Gastroesophageal sphincter (tissue), 4 donors: Measurements from ENCODE around the gene BMAL1. TPM values are rescaled to one million over a fixed set of nuclear protein-coding genes. Genes with fewer than 3 reads are reported as not detected.

Experiments
- ATAC-seq: fragments of 150-250 bp; one replicate; pipeline ENCODE4 v1.9.1; 2016; ENCODE audit warnings: mild to moderate bottlenecking, moderate library complexity
- H3K27ac ChIP-seq, 4 donors: fragments of 200-600 bp; sonication (generic) in 3 of 4; 1 replicate in 3 of 4; 2 replicates in 1 of 4; pipeline ENCODE4 v1.5.1; 2016 to 2019
- H3K27me3 ChIP-seq: fragments of 200-600 bp; sonication (generic); one replicate; pipeline ENCODE4 v1.5.1; 2019
- H3K36me3 ChIP-seq, 2 donors: fragments of 200-600 bp; sonication (generic); one replicate each; pipeline ENCODE4 v1.5.1; 2019; ENCODE audit warnings: control low read depth in 1 of 2
- H3K4me1 ChIP-seq, 3 donors: fragments of 200-600 bp; sonication (generic); 1 replicate in 2 of 3; 2 replicates in 1 of 3; pipeline ENCODE4 v1.5.1; 2016 to 2019; ENCODE audit warnings: control low read depth in 2 of 3
- H3K4me3 ChIP-seq, 2 donors: fragments of 200-600 bp; sonication (generic); one replicate each; pipeline ENCODE4 v1.5.1; 2019; ENCODE audit warnings: mild to moderate bottlenecking in 1 of 2, moderate library complexity in 1 of 2
- H3K9me3 ChIP-seq, 3 donors: fragments of 200-600 bp; sonication (generic); one replicate each; pipeline ENCODE4 v1.5.1; 2017 to 2019; ENCODE audit warnings: control low read depth in 2 of 3
- EP300 ChIP-seq: sonication (generic); formaldehyde crosslinking; IDR thresholded peaks from one replicate; pipeline ENCODE4 v1.6.1; 2017; ENCODE audit warnings: antibody characterized with exemption, mild to moderate bottlenecking
- POLR2A ChIP-seq, 2 donors: fragments of 450-650 bp; IDR thresholded peaks; one replicate each; pipeline ENCODE4 v1.6.1; 2017; ENCODE audit warnings: antibody characterized with exemption in 2 of 2, mild to moderate bottlenecking in 2 of 2, moderate library complexity in 1 of 2
- POLR2AphosphoS5 ChIP-seq: sonication (generic); formaldehyde crosslinking; IDR thresholded peaks from one replicate; pipeline ENCODE4 v1.6.1; 2017; ENCODE audit warnings: antibody characterized with exemption
- WGBS, 2 donors: methylation state at CpG; one replicate each; pipeline ENCODE4 v1.1.5; 2018; ENCODE audit warnings: low coverage in 1 of 2; 5-methylcytosine and 5-hydroxymethylcytosine counted together
- total RNA-seq, 4 donors: library from RNA; depleted of rRNA; stranded (reverse); fragments of >200 nt; gene quantifications; one replicate each; pipeline ENCODE4 v1.1.0, GENCODE V29; 2016
- TF ChIP-seq, protein P1 (sequence below), 4 experiments: fragments of 200-600 bp in 2 of 4; fragments of 450-650 bp in 2 of 4; sonication (generic) in 1 of 4; IDR thresholded peaks; one replicate each; pipeline ENCODE4 v1.5.1; 2017 to 2019; ENCODE audit warnings: antibody characterized with exemption in 4 of 4, mild to moderate bottlenecking in 2 of 4, moderate library complexity in 2 of 4

BMAL1 gene
- total RNA-seq, 4 donors from 2014 or later: 32.2 to 38.4 (median 36.0) TPM

- no peak overlapping the region for H3K27ac ChIP-seq
- H3K36me3 ChIP-seq: peaks cover 0 to 7% of the 10 kb centered on the region in 2 donors
- H3K4me1 ChIP-seq: peaks cover 0 to 26% (median 3%) of the 10 kb centered on the region in 3 donors
- 60 to 74% methylated on average over 6 of the region's 6 CpGs for WGBS, 2 donors
- TF ChIP-seq, protein P1, sequence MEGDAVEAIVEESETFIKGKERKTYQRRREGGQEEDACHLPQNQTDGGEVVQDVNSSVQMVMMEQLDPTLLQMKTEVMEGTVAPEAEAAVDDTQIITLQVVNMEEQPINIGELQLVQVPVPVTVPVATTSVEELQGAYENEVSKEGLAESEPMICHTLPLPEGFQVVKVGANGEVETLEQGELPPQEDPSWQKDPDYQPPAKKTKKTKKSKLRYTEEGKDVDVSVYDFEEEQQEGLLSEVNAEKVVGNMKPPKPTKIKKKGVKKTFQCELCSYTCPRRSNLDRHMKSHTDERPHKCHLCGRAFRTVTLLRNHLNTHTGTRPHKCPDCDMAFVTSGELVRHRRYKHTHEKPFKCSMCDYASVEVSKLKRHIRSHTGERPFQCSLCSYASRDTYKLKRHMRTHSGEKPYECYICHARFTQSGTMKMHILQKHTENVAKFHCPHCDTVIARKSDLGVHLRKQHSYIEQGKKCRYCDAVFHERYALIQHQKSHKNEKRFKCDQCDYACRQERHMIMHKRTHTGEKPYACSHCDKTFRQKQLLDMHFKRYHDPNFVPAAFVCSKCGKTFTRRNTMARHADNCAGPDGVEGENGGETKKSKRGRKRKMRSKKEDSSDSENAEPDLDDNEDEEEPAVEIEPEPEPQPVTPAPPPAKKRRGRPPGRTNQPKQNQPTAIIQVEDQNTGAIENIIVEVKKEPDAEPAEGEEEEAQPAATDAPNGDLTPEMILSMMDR (IDR thresholded peaks at IDR 0.05): no peak
- TF ChIP-seq POLR2A (IDR thresholded peaks at IDR 0.05) (no peak), EP300 (no peak)
- H3K27me3 ChIP-seq: no peaks in the 10 kb centered on the region
- no peak for ATAC-seq
- peaks cover 0 to 13% (median 0%) of the 10 kb centered on the region in 3 donors for H3K9me3 ChIP-seq
- H3K4me3 ChIP-seq: no peak overlapping the region
Observed at GRCh38 chr11:13423372-13423771, 145.8 kb downstream of the BMAL1 start.

- H3K36me3 ChIP-seq: no peaks in the 10 kb centered on the region
- peaks cover 0 to 24% (median 3%) of the 10 kb centered on the region in 3 donors for H3K4me1 ChIP-seq
- ATAC-seq: no peak
- no peak overlapping the region for H3K27ac ChIP-seq
- TF ChIP-seq EP300 (no peak), POLR2A (IDR thresholded peaks at IDR 0.05) (no peak), POLR2AphosphoS5 (no peak)
- TF ChIP-seq, protein P1 (IDR thresholded peaks at IDR 0.05): no peak
- peaks cover 0 to 13% (median 0%) of the 10 kb centered on the region in 3 donors for H3K9me3 ChIP-seq
- H3K4me3 ChIP-seq: no peak overlapping the region
- H3K27me3 ChIP-seq: no peaks in the 10 kb centered on the region
Observed at GRCh38 chr11:13427440-13427839, 149.8 kb downstream of the BMAL1 start.

GRCh38 chr11:13429288-13429687 lies 151.7 kb downstream of the BMAL1 start:
- peaks cover 0 to 6% (median 2%) of the 10 kb centered on the region in 3 donors for H3K4me1 ChIP-seq
- ATAC-seq: no peak
- H3K4me3 ChIP-seq: no peak overlapping the region
- 0 to 100% methylated on average over 1 of the region's 1 CpG for WGBS, 2 donors
- no peaks in the 10 kb centered on the region for H3K27me3 ChIP-seq
- H3K9me3 ChIP-seq: peaks cover 0 to 13% (median 0%) of the 10 kb centered on the region in 3 donors
- TF ChIP-seq EP300 (no peak), POLR2AphosphoS5 (no peak), POLR2A (IDR thresholded peaks at IDR 0.05) (no peak)
- TF ChIP-seq, protein P1 (IDR thresholded peaks at IDR 0.05): no peak
- no peak overlapping the region for H3K27ac ChIP-seq
- H3K36me3 ChIP-seq: no peaks in the 10 kb centered on the region

DNA sequence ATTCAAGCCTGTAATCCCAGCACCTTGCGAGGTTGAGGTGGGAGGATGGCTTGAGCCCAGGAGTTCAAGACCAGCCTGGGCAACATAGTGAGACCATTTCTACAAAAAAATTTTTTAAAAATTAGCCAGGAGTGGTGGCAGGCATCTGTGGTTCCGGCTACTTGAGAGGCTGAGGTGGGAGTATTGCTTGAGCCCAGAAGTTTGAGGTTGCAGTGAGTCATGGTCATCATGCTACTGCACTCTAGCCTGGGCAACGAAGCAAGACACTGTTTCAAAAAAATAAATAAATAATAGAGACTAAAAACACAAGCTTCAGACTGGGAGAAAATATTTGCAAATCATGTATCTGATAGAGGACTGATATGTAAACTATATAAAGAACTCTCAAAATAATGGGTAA lies 152.2 kb downstream of the BMAL1 start:
- ATAC-seq: no peak
- TF ChIP-seq POLR2A (IDR thresholded peaks at IDR 0.05): no peak
- TF ChIP-seq POLR2AphosphoS5: no peak
- TF ChIP-seq, protein P1 (IDR thresholded peaks at IDR 0.05): no peak
- TF ChIP-seq EP300: no peak
- 90 to 96% methylated on average over 3 of the region's 3 CpGs for WGBS, 2 donors

DNA sequence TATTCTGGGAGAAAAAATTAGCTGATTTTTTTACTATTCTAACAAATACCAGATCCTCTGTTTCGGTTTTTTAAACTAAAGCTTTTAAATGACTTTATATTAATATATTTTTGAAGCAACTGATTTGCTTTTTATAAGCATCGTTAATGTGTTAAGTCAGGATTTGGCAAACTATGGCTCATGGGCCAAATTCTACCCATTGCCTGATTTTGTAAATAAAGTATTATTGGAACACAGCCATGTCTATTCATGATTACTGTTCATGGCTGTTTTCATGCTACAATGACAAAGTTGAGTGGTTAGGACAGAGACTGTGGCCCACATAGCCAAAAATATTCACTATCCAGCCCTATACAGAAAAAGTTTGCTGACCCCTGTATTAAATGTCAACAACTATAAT lies 155.8 kb downstream of the BMAL1 start:
- H3K27ac ChIP-seq: no peak overlapping the region
- no peaks in the 10 kb centered on the region for H3K27me3 ChIP-seq
- TF ChIP-seq EP300 (no peak), POLR2AphosphoS5 (no peak), POLR2A (IDR thresholded peaks at IDR 0.05) (no peak)
- TF ChIP-seq, protein P1 (IDR thresholded peaks at IDR 0.05): no peak
- no peak overlapping the region for H3K4me3 ChIP-seq
- no peak for ATAC-seq
- H3K4me1 ChIP-seq: no peaks in the 10 kb centered on the region
- H3K36me3 ChIP-seq: no peaks in the 10 kb centered on the region
- H3K9me3 ChIP-seq: no peaks in the 10 kb centered on the region
- whole genome bisulfite sequencing, 2 donors: 76 to 78% methylated on average over 2 of the region's 2 CpGs

More for the DNA sequence above, 152.2 kb downstream of the BMAL1 start:
- H3K27me3 ChIP-seq: no peaks in the 10 kb centered on the region
- H3K4me3 ChIP-seq: no peak overlapping the region
- peaks cover 0 to under 1% (median 0%) of the 10 kb centered on the region in 3 donors for H3K4me1 ChIP-seq
- H3K9me3 ChIP-seq: peaks cover 0 to 13% (median 0%) of the 10 kb centered on the region in 3 donors
- H3K27ac ChIP-seq: no peak overlapping the region
- H3K36me3 ChIP-seq: no peaks in the 10 kb centered on the region
